Stomach (tissue), 4 donors: Measurements from ENCODE around the gene C18orf63.

Experiments
- EP300 ChIP-seq: sonication (generic); formaldehyde crosslinking; IDR thresholded peaks from one replicate; pipeline ENCODE4 v1.6.1; 2017; ENCODE audit warnings: antibody characterized with exemption
- POLR2A ChIP-seq, 4 donors: fragments of 450-650 bp; IDR thresholded peaks; one replicate each; pipeline ENCODE4 v1.6.1; 2016; ENCODE audit warnings: antibody characterized with exemption in 4 of 4, control low read depth in 2 of 4, mild to moderate bottlenecking in 1 of 4, moderate library complexity in 1 of 4
- POLR2AphosphoS5 ChIP-seq, 3 donors: sonication (generic); formaldehyde crosslinking; IDR thresholded peaks; one replicate each; pipeline ENCODE4 v1.6.1; 2016; ENCODE audit warnings: antibody characterized with exemption in 3 of 3
- TF ChIP-seq, protein P1 (sequence below), 7 experiments: fragments of 450-650 bp in 4 of 7; fragments of 200-600 bp in 3 of 7; sonication (generic) in 3 of 7; IDR thresholded peaks; one replicate each; pipeline ENCODE4 v1.5.1; 2016 to 2019; ENCODE audit warnings: antibody characterized with exemption in 7 of 7, control low read depth in 2 of 7, mild to moderate bottlenecking in 1 of 7

- TF ChIP-seq, protein P1, sequence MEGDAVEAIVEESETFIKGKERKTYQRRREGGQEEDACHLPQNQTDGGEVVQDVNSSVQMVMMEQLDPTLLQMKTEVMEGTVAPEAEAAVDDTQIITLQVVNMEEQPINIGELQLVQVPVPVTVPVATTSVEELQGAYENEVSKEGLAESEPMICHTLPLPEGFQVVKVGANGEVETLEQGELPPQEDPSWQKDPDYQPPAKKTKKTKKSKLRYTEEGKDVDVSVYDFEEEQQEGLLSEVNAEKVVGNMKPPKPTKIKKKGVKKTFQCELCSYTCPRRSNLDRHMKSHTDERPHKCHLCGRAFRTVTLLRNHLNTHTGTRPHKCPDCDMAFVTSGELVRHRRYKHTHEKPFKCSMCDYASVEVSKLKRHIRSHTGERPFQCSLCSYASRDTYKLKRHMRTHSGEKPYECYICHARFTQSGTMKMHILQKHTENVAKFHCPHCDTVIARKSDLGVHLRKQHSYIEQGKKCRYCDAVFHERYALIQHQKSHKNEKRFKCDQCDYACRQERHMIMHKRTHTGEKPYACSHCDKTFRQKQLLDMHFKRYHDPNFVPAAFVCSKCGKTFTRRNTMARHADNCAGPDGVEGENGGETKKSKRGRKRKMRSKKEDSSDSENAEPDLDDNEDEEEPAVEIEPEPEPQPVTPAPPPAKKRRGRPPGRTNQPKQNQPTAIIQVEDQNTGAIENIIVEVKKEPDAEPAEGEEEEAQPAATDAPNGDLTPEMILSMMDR (IDR thresholded peaks at IDR 0.05), result no peak
- TF ChIP-seq POLR2A (IDR thresholded peaks at IDR 0.05) (no peak), POLR2AphosphoS5 (IDR thresholded peaks at IDR 0.05) (no peak), EP300 (no peak)
Measured at GRCh38 chr18:74380916-74381315, 65.3 kb downstream of the C18orf63 start.
